Loucy (cell line): Measurements from ENCODE around the gene AP3D1.

Source experiments
- H2AFZ ChIP-seq: fragments of 200-600 bp; sonication (generic); 2 replicates; pipeline ENCODE4 v1.6.0; 2016; ENCODE audit warnings: antibody characterized with exemption, mild to moderate bottlenecking, low read length, moderate library complexity
- H3F3A ChIP-seq: fragments of 200-600 bp; 2 replicates; pipeline ENCODE4 v1.6.0; 2016; ENCODE audit warnings: antibody characterized with exemption, low read depth, mild to moderate bottlenecking
- H3K27me3 ChIP-seq: fragments of 200-600 bp; sonication (generic); 2 replicates; pipeline ENCODE4 v1.6.1; 2014; ENCODE audit warnings: low read length, mild to moderate bottlenecking; ENCODE audit not compliant: insufficient read depth, poor library complexity, severe bottlenecking
- H3K36me3 ChIP-seq: fragments of 200-600 bp; sonication (generic); 2 replicates; pipeline ENCODE4 v1.6.1; 2016; ENCODE audit warnings: low read length; ENCODE audit not compliant: insufficient read depth
- H3K4me1 ChIP-seq: fragments of 200-600 bp; sonication (generic); 2 replicates; pipeline ENCODE4 v1.5.1; 2014; ENCODE audit warnings: low read length, mild to moderate bottlenecking; ENCODE audit not compliant: insufficient read depth, poor library complexity, severe bottlenecking
- H3K4me2 ChIP-seq: fragments of 200-600 bp; sonication (generic); 2 replicates; pipeline ENCODE4 v1.6.0; 2014; ENCODE audit warnings: antibody characterized with exemption, low read length, low read depth, mild to moderate bottlenecking; ENCODE audit not compliant: poor library complexity, severe bottlenecking
- H3K4me3 ChIP-seq: fragments of 200-600 bp; sonication (generic); 2 replicates; pipeline ENCODE4 v1.5.1; 2014; ENCODE audit warnings: low read length, mild to moderate bottlenecking, mixed read lengths; ENCODE audit not compliant: poor library complexity, severe bottlenecking
- H3K79me2 ChIP-seq: fragments of 200-600 bp; sonication (generic); 2 replicates; pipeline ENCODE4 v1.6.1; 2014; ENCODE audit warnings: low read length; ENCODE audit not compliant: insufficient read depth
- H3K9ac ChIP-seq: fragments of 200-600 bp; sonication (generic); 2 replicates; pipeline ENCODE4 v1.6.0; 2014; ENCODE audit warnings: mild to moderate bottlenecking, low read depth, low read length, moderate library complexity; ENCODE audit not compliant: poor library complexity, severe bottlenecking
- H3K9me2 ChIP-seq: fragments of 200-600 bp; sonication (generic); replicated peaks from 2 replicates; pipeline ENCODE4 v1.6.1; 2016; ENCODE audit warnings: low read depth, low read length, mixed read lengths
- H3K9me3 ChIP-seq: fragments of 200-600 bp; sonication (generic); 2 replicates; pipeline ENCODE4 v1.6.1; 2014; ENCODE audit warnings: mild to moderate bottlenecking, antibody characterized with exemption, low read length, low read depth; ENCODE audit not compliant: insufficient read depth
- H4K20me1 ChIP-seq: fragments of 200-600 bp; sonication (generic); 2 replicates; pipeline ENCODE4 v1.6.0; 2014; ENCODE audit warnings: antibody characterized with exemption, low read length, mild to moderate bottlenecking; ENCODE audit not compliant: insufficient read depth, poor library complexity, severe bottlenecking
- CTCF ChIP-seq: fragments of 200-600 bp; sonication (generic); conservative IDR thresholded peaks from 2 replicates; pipeline ENCODE4 v1.5.1; 2014; ENCODE audit warnings: mild to moderate bottlenecking, antibody characterized with exemption, low read length
- EZH2phosphoT487 ChIP-seq: fragments of 200-600 bp; IDR thresholded peaks from 2 replicates; pipeline ENCODE4 v1.6.1; 2018; ENCODE audit warnings: antibody characterized with exemption, mild to moderate bottlenecking, moderate library complexity, borderline replicate concordance

The AP3D1 gene

DNA sequence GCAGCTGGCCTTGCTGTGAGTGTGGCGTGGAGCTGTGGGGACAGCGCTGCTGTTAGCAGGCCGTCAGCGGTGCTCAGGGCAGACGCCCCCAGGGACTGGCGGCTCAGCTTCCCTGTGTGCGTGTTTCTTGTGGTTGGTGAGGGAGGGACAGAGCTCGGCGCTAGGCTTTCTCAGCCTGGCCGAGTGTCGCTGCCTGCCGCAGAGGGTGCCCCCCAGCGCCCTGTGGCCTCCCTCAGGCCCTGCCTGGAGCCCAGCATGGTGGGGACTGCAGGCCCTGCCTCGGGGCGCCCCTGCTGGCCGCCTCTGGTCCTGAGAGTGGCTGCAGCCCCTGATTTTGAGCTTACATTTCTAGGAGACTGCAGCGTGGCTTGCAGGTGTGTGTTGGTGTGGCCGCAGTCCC is 47.8 kb upstream of the AP3D1 start:
- Histone ChIP-seq H3F3A (no peaks in the 10 kb centered on the region), H3K9me3 (no peaks in the 10 kb centered on the region), H3K9ac (no peak overlapping the region), H3K4me1 (no peaks in the 10 kb centered on the region), H3K4me2 (no peak overlapping the region), H3K27me3 (no peaks in the 10 kb centered on the region), H2AFZ (no peak overlapping the region), H3K4me3 (no peak overlapping the region), H4K20me1 (peaks cover 33% of the 10 kb centered on the region), H3K36me3 (peaks cover 70% of the 10 kb centered on the region; the same call in 1 of the 2 replicates), H3K79me2 (peaks cover 52% of the 10 kb centered on the region; the same call in 1 of the 2 replicates), H3K9me2 (no peaks in the 10 kb centered on the region)
- TF ChIP-seq CTCF (peak; percentile 31), EZH2phosphoT487 (no peak)

DNA sequence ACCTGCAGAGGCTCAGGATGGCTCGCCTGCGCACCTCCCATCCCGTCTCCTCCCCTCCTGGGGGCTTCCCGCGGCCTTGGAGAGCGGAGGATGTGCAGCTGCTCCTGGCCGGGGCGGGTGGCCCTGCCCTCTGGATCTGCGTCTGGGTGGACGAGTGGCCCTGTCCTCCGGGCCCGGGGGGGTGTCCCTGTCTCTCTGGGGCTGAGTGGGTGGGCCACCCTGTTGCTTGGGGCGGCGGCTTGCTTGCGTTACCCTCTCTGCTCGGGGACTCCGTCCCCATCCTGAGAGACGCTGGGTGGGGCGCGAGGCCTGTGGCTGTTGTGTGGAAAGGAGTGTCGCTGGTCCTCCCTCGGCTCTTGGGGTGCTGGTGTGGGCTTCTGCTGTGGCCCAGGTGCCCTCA is 47.0 kb upstream of the AP3D1 start:
- H2AFZ ChIP-seq = no peak overlapping the region
- H3K9me2 ChIP-seq = no peaks in the 10 kb centered on the region
- H3K36me3 ChIP-seq = peaks cover 69% of the 10 kb centered on the region; the same call in 1 of the 2 replicates
- TF ChIP-seq CTCF (no peak), EZH2phosphoT487 (no peak)
- no peaks in the 10 kb centered on the region for H3F3A ChIP-seq
- no peaks in the 10 kb centered on the region for H3K9me3 ChIP-seq
- peaks cover 33% of the 10 kb centered on the region for H4K20me1 ChIP-seq
- no peak overlapping the region for H3K4me2 ChIP-seq
- H3K27me3 ChIP-seq = no peaks in the 10 kb centered on the region
- H3K4me1 ChIP-seq = no peaks in the 10 kb centered on the region
- no peak overlapping the region for H3K9ac ChIP-seq
- peaks cover 48% of the 10 kb centered on the region; the same call in 1 of the 2 replicates for H3K79me2 ChIP-seq
- H3K4me3 ChIP-seq = no peak overlapping the region

DNA sequence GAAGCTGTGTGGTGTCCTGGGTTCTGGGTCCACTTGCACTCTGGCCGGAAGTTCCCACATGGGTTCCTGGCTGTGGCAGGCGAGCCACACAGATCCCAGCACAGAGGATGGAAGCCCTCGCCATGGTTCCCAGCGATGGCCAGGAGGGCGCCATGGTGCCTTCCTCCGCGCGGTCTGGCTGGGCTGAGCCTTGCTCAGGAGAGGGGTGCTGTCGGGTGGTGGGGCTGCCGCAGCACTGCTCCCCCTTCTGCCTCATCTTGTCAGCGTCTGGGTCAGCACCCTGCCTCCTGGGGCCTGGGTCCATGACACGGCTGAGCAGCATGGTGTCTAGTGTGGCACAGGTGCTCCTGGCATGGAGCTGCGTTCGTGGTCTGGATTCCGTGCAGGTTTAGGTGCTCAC is 45.9 kb upstream of the AP3D1 start:
- H3F3A ChIP-seq = no peaks in the 10 kb centered on the region
- no peaks in the 10 kb centered on the region for H3K9me3 ChIP-seq
- H3K4me1 ChIP-seq = no peaks in the 10 kb centered on the region
- H3K4me2 ChIP-seq = no peak overlapping the region
- H2AFZ ChIP-seq = no peak overlapping the region
- H3K9me2 ChIP-seq = no peaks in the 10 kb centered on the region
- peaks cover 33% of the 10 kb centered on the region for H4K20me1 ChIP-seq
- H3K9ac ChIP-seq = no peak overlapping the region
- H3K27me3 ChIP-seq = no peaks in the 10 kb centered on the region
- H3K36me3 ChIP-seq = peaks cover 72% of the 10 kb centered on the region; the same call in 1 of the 2 replicates
- H3K4me3 ChIP-seq = no peak overlapping the region
- TF ChIP-seq EZH2phosphoT487 (no peak), CTCF (no peak)
- peaks cover 48% of the 10 kb centered on the region; the same call in 1 of the 2 replicates for H3K79me2 ChIP-seq
